K562 (cell line): Measurements from ENCODE around the gene JAK3. TPM values are rescaled to one million over a fixed set of nuclear protein-coding genes. Genes with fewer than 3 reads are reported as not detected.
A peak's percentile ranks its signal among the peaks of the same experiment; 100 is the strongest.

Source experiments
- ATF3 ChIP-seq, 2 experiments: fragments of 450-650 bp in 1 of 2; sonication (generic) in 1 of 2; formaldehyde crosslinking in 1 of 2; IDR thresholded peaks in 1 of 2; conservative IDR thresholded peaks in 1 of 2; 2 replicates each; pipeline versions ENCODE4 v1.6.1 to v1.8.1; 2016 to 2023; ENCODE audit warnings: mild to moderate bottlenecking in 2 of 2, moderate library complexity in 2 of 2, inconsistent platforms in 1 of 2, missing genetic modification reagents in 1 of 2
- CHD2 ChIP-seq: IDR thresholded peaks from 2 replicates; pipeline ENCODE4 v1.6.1; 2011; ENCODE audit warnings: low read depth, low read length
- DIDO1 ChIP-seq: fragments of 450-650 bp; IDR thresholded peaks from 2 replicates; pipeline ENCODE4 v1.6.1; 2016; ENCODE audit warnings: low read depth, missing biosample characterization, missing genetic modification characterization
- FUS ChIP-seq: fragments of 200-400 bp; formaldehyde crosslinking; optimal IDR thresholded peaks from 2 replicates; pipeline ENCODE3; 2017; ENCODE audit warnings: low read depth, low read length
- GTF2A2 ChIP-seq: IDR thresholded peaks from 2 replicates; pipeline ENCODE4 v1.6.1; 2016; ENCODE audit warnings: mild to moderate bottlenecking, missing genetic modification characterization, missing compliant biosample characterization
- KDM1A ChIP-seq, 2 experiments: fragments of 450-650 bp; IDR thresholded peaks; 2 replicates each; pipeline ENCODE4 v1.6.1; 2016; ENCODE audit warnings: mild to moderate bottlenecking in 2 of 2
- LEF1 ChIP-seq: fragments of 450-650 bp; IDR thresholded peaks from 2 replicates; pipeline ENCODE4 v1.6.1; 2016; ENCODE audit warnings: mild to moderate bottlenecking
- MGA ChIP-seq: fragments of 450-650 bp; IDR thresholded peaks from 2 replicates; pipeline ENCODE4 v1.6.1; 2016; ENCODE audit warnings: mild to moderate bottlenecking, moderate library complexity
- SMAD4 ChIP-seq: fragments of 250-450 bp; sonication (Bioruptor Pico); conservative IDR thresholded peaks from 2 replicates; pipeline ENCODE4 v1.8.0; 2021; ENCODE audit warnings: inconsistent platforms, mild to moderate bottlenecking, moderate library complexity
- SRSF7 ChIP-seq: fragments of 200-400 bp; formaldehyde crosslinking; optimal IDR thresholded peaks from 2 replicates; pipeline ENCODE3; 2017; ENCODE audit warnings: mild to moderate bottlenecking, low read depth, low read length
- STAG1 ChIP-seq: sonication (generic); formaldehyde crosslinking; IDR thresholded peaks from 2 replicates; pipeline ENCODE4 v1.5.0; 2020; ENCODE audit warnings: missing genetic modification reagents, borderline replicate concordance
- THRB ChIP-seq: fragments of 450-650 bp; formaldehyde crosslinking; conservative IDR thresholded peaks from 2 replicates; pipeline ENCODE4 v1.4.0; 2022; ENCODE audit warnings: mild to moderate bottlenecking, missing genetic modification characterization
- ZC3H4 ChIP-seq: sonication (generic); formaldehyde crosslinking; IDR thresholded peaks from 2 replicates; pipeline ENCODE4 v1.9.0; 2021; ENCODE audit warnings: missing genetic modification reagents, borderline replicate concordance
- ZNF253 ChIP-seq: fragments of 250-450 bp; sonication (Bioruptor Pico); conservative IDR thresholded peaks from 2 replicates; pipeline ENCODE4 v1.6.1; 2021; ENCODE audit warnings: mild to moderate bottlenecking
- ZNF785 ChIP-seq: fragments of 250-450 bp; sonication (Bioruptor Pico); IDR thresholded peaks from 2 replicates; pipeline ENCODE4 v1.4.0; 2020; ENCODE audit warnings: mild to moderate bottlenecking
- polyA plus RNA-seq, 8 experiments: library from polyadenylated mRNA; depleted of rRNA in 4 of 8; stranded (reverse) in 5 of 8; unstranded in 3 of 8; fragments of >200 nt; fragmentation: Nextera tagmentation in 2 of 8; fragmentation: Illumina TruSeq in 1 of 8; extraction: Ambion mirVana in 2 of 8; extraction: Trizol in 1 of 8; gene quantifications; 2 replicates each; pipeline versions ENCODE4 v1.2.1 to v1.2.3, GENCODE V29; 2011 to 2014; ENCODE audit warnings: inconsistent platforms in 1 of 8, missing spikeins in 1 of 8
- total RNA-seq, 7 experiments: library from RNA; depleted of rRNA in 6 of 7; stranded (reverse); fragments of >200 nt in 6 of 7; fragmentation: Illumina TruSeq in 2 of 7; extraction: Trizol in 2 of 7; gene quantifications; 2 replicates each; pipeline versions ENCODE4 v1.2.1 to v1.2.3, GENCODE V29; 2011 to 2021; ENCODE audit warnings: low replicate concordance in 1 of 7

JAK3 gene
- total and polyA plus RNA-seq, 9 of the 15 experiments (the other 6 are each of a cell fraction or from before 2014, with no cell fraction given): 0.01 to 0.18 (median 0.07) TPM; not detected in 1

- TF ChIP-seq ZC3H4: no peak; the same call in 1 of the 2 replicates
- no peak for TF ChIP-seq MGA
- no peak for TF ChIP-seq SRSF7
- no peak for TF ChIP-seq ATF3 (IDR thresholded peaks at IDR 0.05)
- no peak for TF ChIP-seq ATF3 (CRISPR knock-in tag; conservative IDR thresholded peaks at IDR 0.05)
- TF ChIP-seq STAG1 (CRISPR knock-in tag): no peak
- no peak for TF ChIP-seq THRB (CRISPR knock-in tag)
- no peak for TF ChIP-seq ZNF253 (CRISPR knock-in tag)
- no peak for TF ChIP-seq SMAD4 (CRISPR knock-in tag)
- no peak for TF ChIP-seq FUS
- no peak for TF ChIP-seq LEF1
- no peak for TF ChIP-seq GTF2A2 (tag)
- TF ChIP-seq DIDO1 (tag): no peak
- no peak for TF ChIP-seq CHD2
- TF ChIP-seq KDM1A (IDR thresholded peaks at IDR 0.05): peak in 1 of 2 experiments; percentile 50; a peak in 1 of 4 replicates
- no peak for TF ChIP-seq ZNF785 (CRISPR knock-in tag)
Observed at GRCh38 chr19:17866312-17866963, 18.7 kb upstream of the JAK3 start (continued).
